ENCODE results near the gene TCAIM. TPM values are rescaled to one million over a fixed set of nuclear protein-coding genes. Genes with fewer than 3 reads are reported as not detected.

Gene TCAIM
- total RNA-seq, 1 donor from 2014 or later = 12.9 TPM

GRCh38 chr3:44398853-44399252, 60.3 kb downstream of the TCAIM start:
- ChIA-PET CTCF (interaction anchor here (0.6 kb wide), 1 partner anchor 15 kb away, joined by 3 read pairs; no protein-coding TSS in a partner anchor), POLR2A (no interaction called here)
- no peak for DNase-seq
- Mint-ChIP-seq H3K36me3 (ENCODE audit: low read depth) (peaks cover 12% of the 10 kb centered on the region), H3K4me1 (no peaks in the 10 kb centered on the region), H3K4me3 (no peak overlapping the region), H3K27me3 (no peaks in the 10 kb centered on the region), H3K27ac (no peak overlapping the region), H3K9me3 (no peaks in the 10 kb centered on the region)
- no peak for TF ChIP-seq CTCF (IDR thresholded peaks at IDR 0.05)
- intact Hi-C loops (cut with micrococcal nuclease) = no loop called here
- ATAC-seq (ENCODE audit: low read depth) = no peak

GRCh38 chr3:44400771-44401170, 62.2 kb downstream of the TCAIM start:
- POLR2A ChIA-PET = no interaction called here
- intact Hi-C loops (cut with micrococcal nuclease) = no loop called here

GRCh38 chr3:44402548-44402947, 64.0 kb downstream of the TCAIM start:
- POLR2A ChIA-PET = no interaction called here
- no peak for DNase-seq
- intact Hi-C loops (cut with micrococcal nuclease) = no loop called here
- H3K27ac Mint-ChIP-seq = no peak overlapping the region
- H3K36me3 Mint-ChIP-seq (ENCODE audit: low read depth) = peaks cover 9% of the 10 kb centered on the region
- H3K4me1 Mint-ChIP-seq = no peaks in the 10 kb centered on the region
- CTCF ChIA-PET = no interaction called here
- TF ChIP-seq CTCF (IDR thresholded peaks at IDR 0.05) = no peak
- H3K4me3 Mint-ChIP-seq = no peak overlapping the region
- no peaks in the 10 kb centered on the region for H3K9me3 Mint-ChIP-seq
- no peak for ATAC-seq (ENCODE audit: low read depth)
- no peaks in the 10 kb centered on the region for H3K27me3 Mint-ChIP-seq

More at GRCh38 chr3:44400771-44401170, 62.2 kb downstream of the TCAIM start:
- Mint-ChIP-seq H3K27me3 (no peaks in the 10 kb centered on the region), H3K4me1 (no peaks in the 10 kb centered on the region), H3K36me3 (ENCODE audit: low read depth) (peaks cover 12% of the 10 kb centered on the region), H3K9me3 (no peaks in the 10 kb centered on the region), H3K4me3 (no peak overlapping the region), H3K27ac (no peak overlapping the region)
- DNase-seq (no peak), ATAC-seq (ENCODE audit: low read depth) (no peak)
- no peak for TF ChIP-seq CTCF (IDR thresholded peaks at IDR 0.05)
- CTCF ChIA-PET = no interaction called here

GRCh38 chr3:44409640-44410410, 71.3 kb downstream of the TCAIM start:
- ChIA-PET CTCF (no interaction called here), POLR2A (no interaction called here)
- no peak overlapping the region for H3K4me3 Mint-ChIP-seq
- H3K36me3 Mint-ChIP-seq (ENCODE audit: low read depth) = no peaks in the 10 kb centered on the region
- TF ChIP-seq CTCF (IDR thresholded peaks at IDR 0.05) = no peak
- ATAC-seq (ENCODE audit: low read depth) (no peak), DNase-seq (no peak)
- intact Hi-C loops (cut with micrococcal nuclease) = no loop called here
- no peak overlapping the region for H3K27ac Mint-ChIP-seq
- H3K27me3 Mint-ChIP-seq = no peaks in the 10 kb centered on the region
- no peaks in the 10 kb centered on the region for H3K4me1 Mint-ChIP-seq
- no peaks in the 10 kb centered on the region for H3K9me3 Mint-ChIP-seq

- H3K4me3 Mint-ChIP-seq = no peak overlapping the region
- POLR2A ChIA-PET = no interaction called here
- no peak overlapping the region for H3K27ac Mint-ChIP-seq
Observed at GRCh38 chr3:44411031-44411645, 72.6 kb downstream of the TCAIM start.

More at GRCh38 chr3:44411031-44411645, 72.6 kb downstream of the TCAIM start:
- ATAC-seq (ENCODE audit: low read depth) (no peak), DNase-seq (no peak)
- no peak for TF ChIP-seq CTCF (IDR thresholded peaks at IDR 0.05)
- no peaks in the 10 kb centered on the region for H3K27me3 Mint-ChIP-seq
- intact Hi-C loops (cut with micrococcal nuclease) = no loop called here
- no peaks in the 10 kb centered on the region for H3K36me3 Mint-ChIP-seq (ENCODE audit: low read depth)
- no peaks in the 10 kb centered on the region for H3K4me1 Mint-ChIP-seq
- CTCF ChIA-PET = interaction anchor here (0.6 kb wide), 1 partner anchor 136 kb away, joined by 4 read pairs; no protein-coding TSS in a partner anchor
- no peaks in the 10 kb centered on the region for H3K9me3 Mint-ChIP-seq
